Psoas muscle (tissue), 8 donors: Measurements from ENCODE around the gene EEF1A1. TPM values are rescaled to one million over a fixed set of nuclear protein-coding genes. Genes with fewer than 3 reads are reported as not detected.

Experiments
- ATAC-seq, 4 donors: fragments of 200-7000 bp; cut with Tn5 transposase; one replicate each; pipeline ENCODE4 v1.9.1; 2020; ENCODE audit warnings: moderate library complexity in 3 of 4, mild to moderate bottlenecking in 2 of 4
- DNase-seq, 2 donors: peaks; one replicate each; pipeline ENCODE4 v3.0.0-alpha.2; 2020
- H3K27ac ChIP-seq: fragments of 200-600 bp; one replicate; pipeline ENCODE4 v1.8.0; 2022
- H3K27me3 ChIP-seq, 3 donors: fragments of 200-600 bp in 1 of 3; one replicate each; pipeline versions ENCODE4 v1.6.1 to v1.8.0; 2013 to 2022; ENCODE audit warnings: low read length in 2 of 3, mild to moderate bottlenecking in 2 of 3, moderate library complexity in 1 of 3; ENCODE audit not compliant: insufficient read depth in 3 of 3
- H3K36me3 ChIP-seq, 2 donors: fragments of 200-600 bp in 1 of 2; one replicate each; pipeline versions ENCODE4 v1.6.1 to v1.8.0; 2013 to 2022; ENCODE audit warnings: low read depth in 1 of 2, mild to moderate bottlenecking in 1 of 2, moderate library complexity in 1 of 2; ENCODE audit not compliant: insufficient read depth in 1 of 2
- H3K4me1 ChIP-seq: fragments of 200-600 bp; one replicate; pipeline ENCODE4 v1.8.0; 2022
- H3K4me3 ChIP-seq: fragments of 200-600 bp; one replicate; pipeline ENCODE4 v1.8.0; 2022; ENCODE audit warnings: mild to moderate bottlenecking
- H3K9me3 ChIP-seq: fragments of 200-600 bp; one replicate; pipeline ENCODE4 v1.8.0; 2022
- CTCF ChIP-seq: fragments of 200-600 bp; IDR thresholded peaks from one replicate; pipeline ENCODE4 v1.8.0; 2022; ENCODE audit warnings: antibody characterized with exemption
- WGBS, 3 donors: extraction: QIAGEN DNeasy Blood & Tissue Kit; methylation state at CpG; one replicate each; pipeline versions ENCODE4 v1.1.6 to v1.1.7; 2013; 5-methylcytosine and 5-hydroxymethylcytosine counted together
- intact Hi-C, 2 donors: fragments of 100-400 bp; cut with DNase I; formaldehyde crosslinking; loops; one replicate each; pipeline versions ENCODE4 v1.11.0 to v1.14.2; 2022
- polyA plus RNA-seq, 3 donors: library from polyadenylated mRNA; stranded (reverse); fragments of 200-250 nt; gene quantifications; one replicate each; pipeline ENCODE4 v1.2.3, GENCODE V29; 2013
- total RNA-seq, 4 donors: library from RNA; stranded (reverse); fragmentation: NEBNext Ultra II Directional in 2 of 4; extraction: Animal tissue kit (Norgen Biotek cat#: 25700) in 2 of 4; gene quantifications; one replicate each; pipeline versions ENCODE4 v1.2.1 to v1.2.4, GENCODE V29; 2021 to 2023
- donor health status: healthy with polysubstance abuse.
- donor health status: DM: no; HTN: no; CAD: no; lungs with moderate emphysema.
- donor health status: Bipolar disorder and iron deficiency.
- donor health status: healthy.
- donor health status: DM: yes; HTN: yes; CAD: no.
- donor health status: DM: no; HTN: no; CAD: no.
- donor health status: DM: no; HTN: no; CAD: no.
- donor health status: DM: yes; HTN: yes; CAD: no.

EEF1A1 gene
- total and polyA plus RNA-seq, 7 donors, result 541 to 2,379 (median 851) TPM

- DNase-seq (no peak), ATAC-seq (no peak)
- intact Hi-C loops, result no loop called here
- H3K4me3 ChIP-seq, result no peak overlapping the region
- H3K36me3 ChIP-seq, result peaks cover 6 to 42% of the 10 kb centered on the region in 2 donors
- H3K27ac ChIP-seq, result no peak overlapping the region
- TF ChIP-seq CTCF, result no peak
- no peaks in the 10 kb centered on the region for H3K4me1 ChIP-seq
- no peaks in the 10 kb centered on the region for H3K27me3 ChIP-seq
- no peaks in the 10 kb centered on the region for H3K9me3 ChIP-seq
These were observed 15.7 kb downstream of the EEF1A1 start for GRCh38 chr6:73505142-73505541.

- peaks cover 8 to 52% of the 10 kb centered on the region in 2 donors for H3K36me3 ChIP-seq
- no peak overlapping the region for H3K4me3 ChIP-seq
- 82 to 94% (median 85%) methylated on average over 2 of the region's 2 CpGs for WGBS, 3 donors
- H3K27ac ChIP-seq, result no peak overlapping the region
- intact Hi-C loops, result no loop called here
- DNase-seq, result no peak
- no peak for ATAC-seq
- no peaks in the 10 kb centered on the region for H3K9me3 ChIP-seq
- no peak for TF ChIP-seq CTCF
- no peaks in the 10 kb centered on the region for H3K27me3 ChIP-seq
- H3K4me1 ChIP-seq, result no peaks in the 10 kb centered on the region
These were observed 16.7 kb downstream of the EEF1A1 start for GRCh38 chr6:73504160-73504559.

- H3K27ac ChIP-seq, result no peak overlapping the region
- H3K9me3 ChIP-seq, result no peaks in the 10 kb centered on the region
- ATAC-seq (no peak), DNase-seq (no peak)
- no peaks in the 10 kb centered on the region for H3K27me3 ChIP-seq
- TF ChIP-seq CTCF, result no peak
- no peak overlapping the region for H3K4me3 ChIP-seq
- intact Hi-C loops, result no loop called here
- H3K4me1 ChIP-seq, result no peaks in the 10 kb centered on the region
- H3K36me3 ChIP-seq, result peaks cover 8 to 61% of the 10 kb centered on the region in 2 donors
- 56 to 58% (median 56%) methylated on average over 2 of the region's 2 CpGs for WGBS, 3 donors
These were observed 17.6 kb downstream of the EEF1A1 start for GRCh38 chr6:73503027-73503772.

- no peak for TF ChIP-seq CTCF
- Histone ChIP-seq H3K27me3 (no peaks in the 10 kb centered on the region), H3K27ac (no peak overlapping the region), H3K4me3 (no peak overlapping the region), H3K9me3 (no peaks in the 10 kb centered on the region), H3K4me1 (no peaks in the 10 kb centered on the region), H3K36me3 (peaks cover 8 to 93% of the 10 kb centered on the region in 2 donors)
- ATAC-seq (no peak), DNase-seq (no peak)
- intact Hi-C loops, result no loop called here
- 95 to 100% (median 95%) methylated on average over 3 of the region's 3 CpGs for WGBS, 3 donors
These were observed 22.9 kb downstream of the EEF1A1 start for GRCh38 chr6:73497915-73498314.

- DNase-seq, result no peak
These were observed 29.5 kb downstream of the EEF1A1 start for GRCh38 chr6:73491377-73491776.

More at GRCh38 chr6:73491377-73491776, 29.5 kb downstream of the EEF1A1 start:
- ATAC-seq, result no peak
- Histone ChIP-seq H3K9me3 (peaks cover 6% of the 10 kb centered on the region), H3K4me3 (no peak overlapping the region), H3K36me3 (peaks cover 10 to 84% of the 10 kb centered on the region in 2 donors), H3K27ac (no peak overlapping the region), H3K4me1 (no peaks in the 10 kb centered on the region), H3K27me3 (no peaks in the 10 kb centered on the region)
- no peak for TF ChIP-seq CTCF
- intact Hi-C loops, result no loop called here
